H4 (cell line): ENCODE data around the gene RIMKLB. TPM values are rescaled to one million over a fixed set of nuclear protein-coding genes. Genes with fewer than 3 reads are reported as not detected.
"Not testable (repeated sequence)": the region's sequence is repeated elsewhere in the genome, so short reads cannot be mapped to it uniquely, and the experiment has no call there.

Source experiments
- DNase-seq: peaks from one replicate; pipeline ENCODE4 v3.0.0-alpha.2; 2015; ENCODE audit warnings: low spot score
- total RNA-seq: library from RNA; depleted of rRNA; stranded (reverse); fragments of >200 nt; shearing (Covaris generic); gene quantifications from 2 replicates; pipeline ENCODE4 v1.2.3, GENCODE V29; 2014

Gene RIMKLB
- total RNA-seq, 1 experiment from 2014 or later, result 15.9 TPM

- no peak for DNase-seq
Observed at GRCh38 chr12:8773461-8773860, 75.7 kb downstream of the RIMKLB start.

GRCh38 chr12:8779281-8779680 lies 81.5 kb downstream of the RIMKLB start:
- no peak for DNase-seq

- no peak for DNase-seq
Observed at GRCh38 chr12:8779862-8780261, 82.1 kb downstream of the RIMKLB start.

- DNase-seq, result peak; percentile 26
Observed at GRCh38 chr12:8780389-8780788, 82.6 kb downstream of the RIMKLB start.

- no peak for DNase-seq
Observed at GRCh38 chr12:8781381-8782127, 83.8 kb downstream of the RIMKLB start.

GRCh38 chr12:8784290-8784888 lies 86.6 kb downstream of the RIMKLB start:
- DNase-seq, result no peak

- no peak for DNase-seq
Observed at GRCh38 chr12:8785499-8785898, 87.7 kb downstream of the RIMKLB start.

- not testable (repeated sequence) for DNase-seq
Observed at GRCh38 chr12:8787206-8787605, 89.4 kb downstream of the RIMKLB start.

GRCh38 chr12:8788706-8789105 lies 90.9 kb downstream of the RIMKLB start:
- DNase-seq, result not testable (repeated sequence)

- DNase-seq, result not testable (repeated sequence)
Observed at GRCh38 chr12:8789341-8790013, 91.7 kb downstream of the RIMKLB start.

GRCh38 chr12:8793226-8793625 lies 95.4 kb downstream of the RIMKLB start:
- not testable (repeated sequence) for DNase-seq

GRCh38 chr12:8794611-8795010 lies 96.8 kb downstream of the RIMKLB start:
- not testable (repeated sequence) for DNase-seq

GRCh38 chr12:8796831-8797626 lies 99.2 kb downstream of the RIMKLB start:
- no peak for DNase-seq

GRCh38 chr12:8801213-8801612 lies 103.4 kb downstream of the RIMKLB start:
- DNase-seq, result not testable (repeated sequence)

- not testable (repeated sequence) for DNase-seq
Observed at GRCh38 chr12:8804833-8805232, 107.0 kb downstream of the RIMKLB start.

GRCh38 chr12:8805487-8805886 lies 107.7 kb downstream of the RIMKLB start:
- DNase-seq, result not testable (repeated sequence)

- DNase-seq, result not testable (repeated sequence)
Observed at GRCh38 chr12:8807084-8807483, 109.3 kb downstream of the RIMKLB start.

GRCh38 chr12:8810112-8810511 lies 112.3 kb downstream of the RIMKLB start:
- not testable (repeated sequence) for DNase-seq

- no peak for DNase-seq
Observed at GRCh38 chr12:8813572-8814357, 116.0 kb downstream of the RIMKLB start.

GRCh38 chr12:8816448-8817050 lies 118.8 kb downstream of the RIMKLB start:
- DNase-seq, result no peak

- DNase-seq, result no peak
Observed at GRCh38 chr12:8817856-8818255, 120.1 kb downstream of the RIMKLB start.
